Esophagus mucosa (tissue), 1 donor: ENCODE results near the gene IL31. TPM values are rescaled to one million over a fixed set of nuclear protein-coding genes. Genes with fewer than 3 reads are reported as not detected.
"Not testable (repeated sequence)": the region's sequence is repeated elsewhere in the genome, so short reads cannot be mapped to it uniquely, and the experiment has no call there.

Source experiments
- ATAC-seq: fragments of 200-7000 bp; cut with Tn5 transposase; one replicate; pipeline ENCODE4 v1.9.1; 2020
- total RNA-seq: library from RNA; stranded (reverse); gene quantifications from one replicate; pipeline ENCODE4 v1.2.4, GENCODE V29; 2023
- donor health status: DM: yes; HTN: yes; CAD: no.

Gene IL31
- total RNA-seq, 1 donor from 2014 or later = not detected

- peak; percentile 77 for ATAC-seq
Measured at GRCh38 chr12:122190842-122191668, 17.0 kb upstream of the IL31 start.

- ATAC-seq = peak; percentile 26
Measured at GRCh38 chr12:122189626-122190475, 15.8 kb upstream of the IL31 start.

- ATAC-seq = no peak
Measured at GRCh38 chr12:122187466-122187865, 13.4 kb upstream of the IL31 start.

GRCh38 chr12:122185494-122186082 lies 11.6 kb upstream of the IL31 start:
- no peak for ATAC-seq

- ATAC-seq = no peak
Measured at GRCh38 chr12:122185079-122185478, 11.1 kb upstream of the IL31 start.

GRCh38 chr12:122184517-122184916 lies 10.5 kb upstream of the IL31 start:
- no peak for ATAC-seq

GRCh38 chr12:122183588-122183940 lies 9.5 kb upstream of the IL31 start:
- peak; percentile 17 for ATAC-seq

- peak; percentile 66 for ATAC-seq
Measured at GRCh38 chr12:122182887-122183587, 9.0 kb upstream of the IL31 start, which contains the start of gene LRRC43. Gene LRRC43, plus strand, starts transcription at chr12:122183123. Its CDS starts 22 bp downstream, at chr12:122183145.

- not testable (repeated sequence) for ATAC-seq
Measured at GRCh38 chr12:122176473-122176872, 2.5 kb upstream of the IL31 start.

- ATAC-seq = no peak
Measured at GRCh38 chr12:122172262-122172939, 1.6 kb downstream of the IL31 start.

GRCh38 chr12:122171399-122171798 lies 2.6 kb downstream of the IL31 start:
- no peak for ATAC-seq

- no peak for ATAC-seq
Measured at GRCh38 chr12:122168492-122168891, 5.5 kb downstream of the IL31 start.

GRCh38 chr12:122167356-122167925 lies 6.6 kb downstream of the IL31 start:
- ATAC-seq = no peak

- no peak for ATAC-seq
Measured at GRCh38 chr12:122166422-122167349, 7.3 kb downstream of the IL31 start.

- no peak for ATAC-seq
Measured at GRCh38 chr12:122162976-122163375, 11.0 kb downstream of the IL31 start.

- no peak for ATAC-seq
Measured at GRCh38 chr12:122161682-122162081, 12.3 kb downstream of the IL31 start.

GRCh38 chr12:122160761-122161160 lies 13.3 kb downstream of the IL31 start:
- ATAC-seq = no peak

GRCh38 chr12:122159882-122160281 lies 14.1 kb downstream of the IL31 start:
- no peak for ATAC-seq

GRCh38 chr12:122158700-122159285 lies 15.2 kb downstream of the IL31 start:
- ATAC-seq = no peak

GRCh38 chr12:122155705-122156104 lies 18.3 kb downstream of the IL31 start:
- no peak for ATAC-seq
